ENCODE measurements around the gene LAPTM4A. TPM values are rescaled to one million over a fixed set of nuclear protein-coding genes. Genes with fewer than 3 reads are reported as not detected.
"Not testable (repeated sequence)": the region's sequence is repeated elsewhere in the genome, so short reads cannot be mapped to it uniquely, and the experiment has no call there.

The LAPTM4A gene
- total RNA-seq, 1 donor, result 82.9 TPM

- DNase-seq (ENCODE audit: low read depth in 2 of 3, low spot score in 2 of 3), result no peak
Observed at GRCh38 chr2:20077411-20077940, 26.0 kb upstream of the LAPTM4A start.

GRCh38 chr2:20076757-20077156 is 25.3 kb upstream of the LAPTM4A start:
- no peak for DNase-seq (ENCODE audit: low read depth in 2 of 3, low spot score in 2 of 3)

- DNase-seq (ENCODE audit: low read depth in 2 of 3, low spot score in 2 of 3), result no peak
Observed at GRCh38 chr2:20074901-20075300, 23.5 kb upstream of the LAPTM4A start.

- DNase-seq (ENCODE audit: low read depth in 2 of 3, low spot score in 2 of 3), result not testable (repeated sequence)
Observed at GRCh38 chr2:20074046-20074648, 22.7 kb upstream of the LAPTM4A start.

- DNase-seq (ENCODE audit: low read depth in 2 of 3, low spot score in 2 of 3), result no peak
Observed at GRCh38 chr2:20073460-20073859, 22.0 kb upstream of the LAPTM4A start.

- no peak for DNase-seq (ENCODE audit: low read depth in 2 of 3, low spot score in 2 of 3)
Observed at GRCh38 chr2:20072436-20073158, 21.2 kb upstream of the LAPTM4A start.

GRCh38 chr2:20071397-20072383 is 20.3 kb upstream of the LAPTM4A start:
- DNase-seq (ENCODE audit: low read depth in 2 of 3, low spot score in 2 of 3), result no peak

GRCh38 chr2:20069756-20070155 is 18.3 kb upstream of the LAPTM4A start:
- no peak for DNase-seq (ENCODE audit: low read depth in 2 of 3, low spot score in 2 of 3)

GRCh38 chr2:20067992-20068584 is 16.7 kb upstream of the LAPTM4A start:
- DNase-seq (ENCODE audit: low read depth in 2 of 3, low spot score in 2 of 3), result no peak

- peak in 2 of 3 donors; percentile 32 to 53 for DNase-seq (ENCODE audit: low read depth in 2 of 3, low spot score in 2 of 3)
Observed at GRCh38 chr2:20065885-20066602, 14.6 kb upstream of the LAPTM4A start.

- no peak for DNase-seq (ENCODE audit: low read depth in 2 of 3, low spot score in 2 of 3)
Observed at GRCh38 chr2:20064841-20065240, 13.4 kb upstream of the LAPTM4A start.

GRCh38 chr2:20064421-20064820 is 13.0 kb upstream of the LAPTM4A start:
- no peak for DNase-seq (ENCODE audit: low read depth in 2 of 3, low spot score in 2 of 3)

- no peak for DNase-seq (ENCODE audit: low read depth in 2 of 3, low spot score in 2 of 3)
Observed at GRCh38 chr2:20062615-20063545, 11.5 kb upstream of the LAPTM4A start.

GRCh38 chr2:20061940-20062339 is 10.5 kb upstream of the LAPTM4A start:
- no peak for DNase-seq (ENCODE audit: low read depth in 2 of 3, low spot score in 2 of 3)

- no peak for DNase-seq (ENCODE audit: low read depth in 2 of 3, low spot score in 2 of 3)
Observed at GRCh38 chr2:20061476-20061875, 10.0 kb upstream of the LAPTM4A start.

- DNase-seq (ENCODE audit: low read depth in 2 of 3, low spot score in 2 of 3), result no peak
Observed at GRCh38 chr2:20060106-20060505, 8.7 kb upstream of the LAPTM4A start.

- no peak for DNase-seq (ENCODE audit: low read depth in 2 of 3, low spot score in 2 of 3)
Observed at GRCh38 chr2:20057268-20057667, 5.8 kb upstream of the LAPTM4A start.

GRCh38 chr2:20054931-20055330 is 3.5 kb upstream of the LAPTM4A start:
- DNase-seq (ENCODE audit: low read depth in 2 of 3, low spot score in 2 of 3), result no peak

GRCh38 chr2:20054119-20054518 is 2.7 kb upstream of the LAPTM4A start:
- DNase-seq (ENCODE audit: low read depth in 2 of 3, low spot score in 2 of 3), result no peak

All from hematopoietic multipotent progenitor cell (in vitro differentiated cells).